GM23338 (cell line): ENCODE data around the gene WDR37. TPM values are rescaled to one million over a fixed set of nuclear protein-coding genes. Genes with fewer than 3 reads are reported as not detected.

ENCODE experiments used
- ATAC-seq: fragments of 200-7000 bp; cut with Tn5 transposase; 3 replicates; pipeline ENCODE4 v1.9.1; 2020
- DNase-seq: peaks from one replicate; pipeline ENCODE4 v3.0.0-alpha.2; 2015; ENCODE audit warnings: low spot score
- H2AFZ ChIP-seq: fragments of 200-600 bp; sonication (generic); 2 replicates; pipeline ENCODE4 v1.8.0; 2016; ENCODE audit warnings: antibody characterized with exemption, mild to moderate bottlenecking, moderate library complexity
- H3F3A ChIP-seq: fragments of 200-600 bp; sonication (generic); replicated peaks from 2 replicates; pipeline ENCODE4 v1.8.0; 2017; ENCODE audit warnings: antibody characterized with exemption, mixed run types, low read depth
- H3K27ac ChIP-seq: fragments of 200-600 bp; sonication (generic); 2 replicates; pipeline ENCODE4 v1.6.1; 2016; ENCODE audit warnings: low read depth
- H3K27me3 ChIP-seq: fragments of 200-600 bp; sonication (generic); 2 replicates; pipeline ENCODE4 v1.8.0; 2016; ENCODE audit warnings: mild to moderate bottlenecking, mixed run types, moderate library complexity; ENCODE audit not compliant: insufficient read depth
- H3K36me3 ChIP-seq: fragments of 200-600 bp; sonication (generic); 2 replicates; pipeline ENCODE4 v1.8.0; 2016; ENCODE audit warnings: mild to moderate bottlenecking; ENCODE audit not compliant: insufficient read depth
- H3K4me1 ChIP-seq: fragments of 200-600 bp; sonication (generic); 2 replicates; pipeline ENCODE4 v1.8.0; 2016; ENCODE audit warnings: mild to moderate bottlenecking, moderate library complexity; ENCODE audit not compliant: insufficient read depth
- H3K4me2 ChIP-seq: fragments of 200-600 bp; sonication (generic); 2 replicates; pipeline ENCODE4 v1.7.1; 2017; ENCODE audit warnings: mixed run types
- H3K4me3 ChIP-seq: fragments of 200-600 bp; sonication (generic); 2 replicates; pipeline ENCODE4 v1.6.1; 2016; ENCODE audit warnings: mixed run types
- H3K79me2 ChIP-seq: fragments of 200-600 bp; sonication (generic); replicated peaks from 2 replicates; pipeline ENCODE4 v1.8.0; 2017; ENCODE audit warnings: mild to moderate bottlenecking; ENCODE audit not compliant: insufficient read depth
- H3K9me2 ChIP-seq: fragments of 200-600 bp; sonication (generic); 2 replicates; pipeline ENCODE4 v1.8.0; 2017; ENCODE audit not compliant: insufficient read depth
- H4K20me1 ChIP-seq: fragments of 200-600 bp; sonication (generic); replicated peaks from 2 replicates; pipeline ENCODE4 v1.8.0; 2017; ENCODE audit warnings: mild to moderate bottlenecking; ENCODE audit not compliant: insufficient read depth
- H3K27ac Mint-ChIP-seq: 2 replicates; pipeline ENCODE4 v1.8.0; 2020; ENCODE audit warnings: inconsistent platforms, mild to moderate bottlenecking, moderate library complexity, mixed read lengths
- H3K27me3 Mint-ChIP-seq: 3 replicates; pipeline ENCODE4 v1.8.0; 2022; ENCODE audit warnings: low read depth, mild to moderate bottlenecking, moderate library complexity, mixed read lengths, inconsistent platforms; ENCODE audit not compliant: insufficient read depth, poor library complexity
- H3K36me3 Mint-ChIP-seq: 3 replicates; pipeline ENCODE4 v1.8.0; 2021; ENCODE audit warnings: low read depth, mild to moderate bottlenecking, inconsistent platforms, moderate library complexity, mixed read lengths
- H3K4me1 Mint-ChIP-seq: 3 replicates; pipeline ENCODE4 v1.8.0; 2020; ENCODE audit warnings: mild to moderate bottlenecking, inconsistent platforms, mixed read lengths
- H3K4me3 Mint-ChIP-seq: 3 replicates; pipeline ENCODE4 v1.8.0; 2021; ENCODE audit warnings: moderate library complexity, mild to moderate bottlenecking, inconsistent platforms, mixed read lengths
- H3K9me3 Mint-ChIP-seq: 3 replicates; pipeline ENCODE4 v1.8.0; 2020; ENCODE audit warnings: moderate library complexity, mild to moderate bottlenecking, inconsistent platforms, mixed read lengths
- CREB1 ChIP-seq: fragments of 250-450 bp; sonication (Bioruptor Pico); IDR thresholded peaks from 2 replicates; pipeline ENCODE4 v1.5.0; 2020; ENCODE audit warnings: low read depth, mild to moderate bottlenecking, moderate library complexity
- EZH2phosphoT487 ChIP-seq: fragments of 200-600 bp; sonication (generic); IDR thresholded peaks from one replicate; pipeline ENCODE4 v1.8.1; 2018; ENCODE audit warnings: antibody characterized with exemption; ENCODE audit not compliant: unreplicated experiment
- JUNB ChIP-seq: IDR thresholded peaks from one replicate; pipeline ENCODE4 v1.6.1; 2016; ENCODE audit warnings: antibody characterized with exemption; ENCODE audit not compliant: unreplicated experiment
- POLR2AphosphoS5 ChIP-seq: IDR thresholded peaks from 2 replicates; pipeline ENCODE4 v1.6.1; 2016; ENCODE audit warnings: antibody characterized with exemption, low read depth
- STAT1 ChIP-seq: IDR thresholded peaks from one replicate; pipeline ENCODE4 v1.6.1; 2016; ENCODE audit warnings: antibody characterized with exemption; ENCODE audit not compliant: unreplicated experiment
- polyA plus RNA-seq: library from polyadenylated mRNA; unstranded; fragments of >200 nt; fragmentation: Nextera tagmentation; extraction: Ambion mirVana; gene quantifications from 2 replicates; pipeline ENCODE4 v1.2.1, GENCODE V29; 2016
- total RNA-seq: library from RNA; depleted of rRNA; stranded (reverse); fragments of >200 nt; shearing (Covaris generic); gene quantifications from 2 replicates; pipeline ENCODE4 v1.2.3, GENCODE V29; 2014
- TF ChIP-seq, protein P1 (sequence below): IDR thresholded peaks from 2 replicates; pipeline ENCODE4 v1.6.1; 2016; ENCODE audit warnings: antibody characterized with exemption
- TF ChIP-seq, protein P2 (sequence below): IDR thresholded peaks from one replicate; pipeline ENCODE4 v1.6.1; 2018; ENCODE audit warnings: antibody characterized with exemption; ENCODE audit not compliant: unreplicated experiment

The WDR37 gene
- total and polyA plus RNA-seq, 2 experiments from 2014 or later, result 6.0 to 10.2 TPM

DNA sequence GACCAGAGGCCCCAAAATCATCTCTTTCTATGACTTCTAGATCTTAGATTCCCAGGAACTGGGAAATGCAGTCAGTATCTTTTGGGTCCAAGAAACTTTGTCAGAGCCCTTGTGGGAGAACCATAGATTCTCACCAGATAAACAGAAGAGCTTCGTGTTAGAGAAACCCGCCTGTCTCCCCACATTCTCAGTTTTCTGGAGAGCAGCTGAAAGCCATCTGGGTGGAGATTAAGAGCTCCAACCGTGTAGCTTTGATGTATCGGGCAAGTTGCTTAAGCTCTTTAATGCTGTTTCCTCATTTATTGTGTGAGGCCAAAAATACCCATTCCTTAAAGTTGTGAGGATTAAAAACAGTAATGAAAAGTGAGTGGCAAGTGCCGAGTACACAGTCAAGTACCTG, 107.6 kb downstream of the WDR37 start:
- H3K27me3 Mint-ChIP-seq, result peaks cover 10% of the 10 kb centered on the region
- no peaks in the 10 kb centered on the region for H3K4me1 ChIP-seq
- no peak overlapping the region for H2AFZ ChIP-seq
- no peaks in the 10 kb centered on the region for H3K36me3 Mint-ChIP-seq
- no peaks in the 10 kb centered on the region; the same call in 1 of the 2 replicates for H3F3A ChIP-seq
- no peaks in the 10 kb centered on the region; the same call in 2 of the 3 replicates for H3K4me1 Mint-ChIP-seq
- DNase-seq, result no peak
- no peaks in the 10 kb centered on the region for H3K36me3 ChIP-seq
- H3K4me2 ChIP-seq, result no peak overlapping the region
- no peaks in the 10 kb centered on the region for H3K79me2 ChIP-seq
- no peaks in the 10 kb centered on the region for H4K20me1 ChIP-seq
- no peak overlapping the region for H3K4me3 ChIP-seq
- H3K27me3 ChIP-seq, result no peaks in the 10 kb centered on the region
- no peak overlapping the region for H3K4me3 Mint-ChIP-seq
- no peak overlapping the region for H3K27ac ChIP-seq
- ATAC-seq, result no peak
- H3K9me2 ChIP-seq, result peaks cover 5% of the 10 kb centered on the region; the same call in 1 of the 2 replicates
- no peak for TF ChIP-seq JUNB
- no peak for TF ChIP-seq STAT1
- TF ChIP-seq, protein P1, sequence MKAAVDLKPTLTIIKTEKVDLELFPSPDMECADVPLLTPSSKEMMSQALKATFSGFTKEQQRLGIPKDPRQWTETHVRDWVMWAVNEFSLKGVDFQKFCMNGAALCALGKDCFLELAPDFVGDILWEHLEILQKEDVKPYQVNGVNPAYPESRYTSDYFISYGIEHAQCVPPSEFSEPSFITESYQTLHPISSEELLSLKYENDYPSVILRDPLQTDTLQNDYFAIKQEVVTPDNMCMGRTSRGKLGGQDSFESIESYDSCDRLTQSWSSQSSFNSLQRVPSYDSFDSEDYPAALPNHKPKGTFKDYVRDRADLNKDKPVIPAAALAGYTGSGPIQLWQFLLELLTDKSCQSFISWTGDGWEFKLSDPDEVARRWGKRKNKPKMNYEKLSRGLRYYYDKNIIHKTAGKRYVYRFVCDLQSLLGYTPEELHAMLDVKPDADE, result no peak
- no peak for TF ChIP-seq CREB1
- TF ChIP-seq POLR2AphosphoS5, result no peak
- H3K9me3 Mint-ChIP-seq, result no peaks in the 10 kb centered on the region
- no peak overlapping the region for H3K27ac Mint-ChIP-seq

DNA sequence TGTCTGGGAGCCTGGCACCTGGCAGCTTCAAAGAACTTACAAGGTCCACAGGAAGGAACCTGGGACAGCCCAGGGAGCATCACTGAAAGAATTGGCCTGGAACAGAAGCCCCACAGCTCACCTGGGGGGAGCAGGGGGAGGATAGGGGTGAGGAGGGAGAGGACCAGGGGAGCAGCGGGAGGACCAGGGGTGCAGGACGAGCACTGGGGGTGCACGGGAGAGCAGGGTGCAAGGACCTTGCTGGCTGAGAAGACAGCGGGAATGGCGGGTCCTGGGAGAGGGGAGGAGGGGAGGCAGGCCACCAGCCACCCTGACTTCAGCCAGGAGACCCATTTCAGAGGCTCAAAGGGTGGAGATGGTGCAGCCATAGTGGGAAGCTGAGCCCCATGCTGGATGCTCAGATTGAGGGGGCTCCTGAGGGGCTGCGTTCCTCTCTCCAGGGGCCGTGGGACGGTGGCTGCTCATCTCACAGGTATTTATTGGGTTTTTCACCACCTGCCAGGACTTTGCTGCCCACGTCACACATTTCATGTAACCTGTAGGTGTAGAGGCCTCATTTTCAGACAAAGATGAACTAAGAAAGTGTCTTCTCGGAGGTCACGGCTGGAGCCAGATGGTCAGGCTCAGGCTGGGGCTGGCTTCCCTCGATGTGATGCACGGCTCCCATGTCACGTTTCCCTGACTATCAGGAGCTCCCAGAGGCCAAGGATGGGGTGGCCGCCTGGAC, 110.1 kb downstream of the WDR37 start:
- Mint-ChIP-seq H3K36me3 (no peaks in the 10 kb centered on the region), H3K4me3 (no peak overlapping the region), H3K27ac (no peak overlapping the region), H3K9me3 (no peaks in the 10 kb centered on the region), H3K27me3 (peaks cover 16% of the 10 kb centered on the region), H3K4me1 (no peaks in the 10 kb centered on the region; the same call in 1 of the 3 replicates)
- Histone ChIP-seq H3K27ac (no peak overlapping the region), H2AFZ (no peak overlapping the region), H3K4me1 (no peaks in the 10 kb centered on the region), H3K36me3 (no peaks in the 10 kb centered on the region), H3K4me3 (no peak overlapping the region), H4K20me1 (no peaks in the 10 kb centered on the region), H3F3A (no peaks in the 10 kb centered on the region; the same call in 1 of the 2 replicates), H3K79me2 (no peaks in the 10 kb centered on the region), H3K4me2 (no peak overlapping the region), H3K9me2 (peaks cover 5% of the 10 kb centered on the region; the same call in 1 of the 2 replicates), H3K27me3 (no peaks in the 10 kb centered on the region)
- DNase-seq, result no peak
- ATAC-seq, result no peak
- no peak for TF ChIP-seq CREB1
- no peak for TF ChIP-seq JUNB

DNA sequence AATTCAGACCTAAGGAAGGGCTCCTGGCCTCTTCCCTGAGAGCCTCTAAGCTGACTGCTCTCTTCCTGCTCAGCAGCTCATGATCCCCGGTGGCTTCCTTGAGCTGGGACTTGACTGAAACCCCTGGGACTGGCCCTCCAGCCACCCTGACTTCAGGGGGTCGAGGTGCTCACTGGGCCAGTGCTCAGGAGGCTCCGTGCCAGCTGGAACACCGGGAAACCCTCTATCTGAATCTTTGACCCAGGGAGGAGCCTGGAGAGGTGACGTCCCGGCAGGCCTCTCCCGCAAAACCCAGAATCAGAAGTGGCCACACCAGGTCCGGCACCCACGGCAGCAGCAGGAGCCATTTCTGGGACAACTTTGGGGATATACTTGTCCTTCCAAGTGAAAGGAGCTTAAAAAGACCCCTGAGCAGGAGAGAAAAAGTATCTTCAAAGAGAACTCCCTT, 110.7 kb downstream of the WDR37 start:
- TF ChIP-seq STAT1, result no peak
- no peak for TF ChIP-seq EZH2phosphoT487
- TF ChIP-seq POLR2AphosphoS5, result no peak
- TF ChIP-seq, protein P2, sequence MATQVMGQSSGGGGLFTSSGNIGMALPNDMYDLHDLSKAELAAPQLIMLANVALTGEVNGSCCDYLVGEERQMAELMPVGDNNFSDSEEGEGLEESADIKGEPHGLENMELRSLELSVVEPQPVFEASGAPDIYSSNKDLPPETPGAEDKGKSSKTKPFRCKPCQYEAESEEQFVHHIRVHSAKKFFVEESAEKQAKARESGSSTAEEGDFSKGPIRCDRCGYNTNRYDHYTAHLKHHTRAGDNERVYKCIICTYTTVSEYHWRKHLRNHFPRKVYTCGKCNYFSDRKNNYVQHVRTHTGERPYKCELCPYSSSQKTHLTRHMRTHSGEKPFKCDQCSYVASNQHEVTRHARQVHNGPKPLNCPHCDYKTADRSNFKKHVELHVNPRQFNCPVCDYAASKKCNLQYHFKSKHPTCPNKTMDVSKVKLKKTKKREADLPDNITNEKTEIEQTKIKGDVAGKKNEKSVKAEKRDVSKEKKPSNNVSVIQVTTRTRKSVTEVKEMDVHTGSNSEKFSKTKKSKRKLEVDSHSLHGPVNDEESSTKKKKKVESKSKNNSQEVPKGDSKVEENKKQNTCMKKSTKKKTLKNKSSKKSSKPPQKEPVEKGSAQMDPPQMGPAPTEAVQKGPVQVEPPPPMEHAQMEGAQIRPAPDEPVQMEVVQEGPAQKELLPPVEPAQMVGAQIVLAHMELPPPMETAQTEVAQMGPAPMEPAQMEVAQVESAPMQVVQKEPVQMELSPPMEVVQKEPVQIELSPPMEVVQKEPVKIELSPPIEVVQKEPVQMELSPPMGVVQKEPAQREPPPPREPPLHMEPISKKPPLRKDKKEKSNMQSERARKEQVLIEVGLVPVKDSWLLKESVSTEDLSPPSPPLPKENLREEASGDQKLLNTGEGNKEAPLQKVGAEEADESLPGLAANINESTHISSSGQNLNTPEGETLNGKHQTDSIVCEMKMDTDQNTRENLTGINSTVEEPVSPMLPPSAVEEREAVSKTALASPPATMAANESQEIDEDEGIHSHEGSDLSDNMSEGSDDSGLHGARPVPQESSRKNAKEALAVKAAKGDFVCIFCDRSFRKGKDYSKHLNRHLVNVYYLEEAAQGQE, result no peak
- H3K36me3 Mint-ChIP-seq, result no peaks in the 10 kb centered on the region
- H3K27ac ChIP-seq, result no peak overlapping the region
- peaks cover 16% of the 10 kb centered on the region for H3K27me3 Mint-ChIP-seq
- no peak overlapping the region for H2AFZ ChIP-seq
- peaks cover 5% of the 10 kb centered on the region; the same call in 1 of the 2 replicates for H3K9me2 ChIP-seq
- H3K27ac Mint-ChIP-seq, result no peak overlapping the region
- no peaks in the 10 kb centered on the region for H3K79me2 ChIP-seq
- no peak overlapping the region for H3K4me3 Mint-ChIP-seq
- no peaks in the 10 kb centered on the region for H3K36me3 ChIP-seq
- no peaks in the 10 kb centered on the region for H4K20me1 ChIP-seq
- H3K4me1 ChIP-seq, result no peaks in the 10 kb centered on the region
- no peaks in the 10 kb centered on the region; the same call in 1 of the 3 replicates for H3K4me1 Mint-ChIP-seq
- no peaks in the 10 kb centered on the region for H3K27me3 ChIP-seq
- no peak for ATAC-seq
- DNase-seq, result no peak
- no peak overlapping the region for H3K4me2 ChIP-seq
- H3K4me3 ChIP-seq, result no peak overlapping the region
- H3F3A ChIP-seq, result no peaks in the 10 kb centered on the region; the same call in 1 of the 2 replicates
- H3K9me3 Mint-ChIP-seq, result no peaks in the 10 kb centered on the region
